GM12872 (cell line): Measurements from ENCODE around the gene KIAA0825.

ENCODE experiments used
- CTCF ChIP-seq: IDR thresholded peaks from 3 replicates; pipeline ENCODE4 v1.5.1; 2011; ENCODE audit warnings: low read depth, mild to moderate bottlenecking, low read length, moderate library complexity; ENCODE audit not compliant: insufficient read depth

Gene KIAA0825

GRCh38 chr5:94366811-94367210, 251.6 kb downstream of the KIAA0825 start:
- TF ChIP-seq CTCF: no peak

- TF ChIP-seq CTCF: no peak
Observed at GRCh38 chr5:94362857-94363256, 255.5 kb downstream of the KIAA0825 start.

- no peak for TF ChIP-seq CTCF
Observed at GRCh38 chr5:94361832-94362796, 256.3 kb downstream of the KIAA0825 start.

GRCh38 chr5:94361161-94361560, 257.2 kb downstream of the KIAA0825 start:
- no peak for TF ChIP-seq CTCF

GRCh38 chr5:94360382-94361130, 257.8 kb downstream of the KIAA0825 start:
- TF ChIP-seq CTCF: no peak

GRCh38 chr5:94359880-94360279, 258.5 kb downstream of the KIAA0825 start:
- TF ChIP-seq CTCF: no peak

- TF ChIP-seq CTCF: no peak
Observed at GRCh38 chr5:94355811-94356210, 262.6 kb downstream of the KIAA0825 start.
